HEK293T (cell line): ENCODE data around the gene OR5A2.

ENCODE experiments used
- ARNT ChIP-seq: fragments of 450-650 bp; IDR thresholded peaks from 2 replicates; pipeline ENCODE4 v1.6.1; 2017; ENCODE audit warnings: mild to moderate bottlenecking
- BHLHE40 ChIP-seq: fragments of 450-650 bp; IDR thresholded peaks from 2 replicates; pipeline ENCODE4 v1.6.1; 2016; ENCODE audit warnings: mild to moderate bottlenecking, moderate library complexity, borderline replicate concordance
- CTBP1 ChIP-seq: fragments of 450-650 bp; IDR thresholded peaks from 2 replicates; pipeline ENCODE4 v1.6.1; 2016; ENCODE audit warnings: borderline replicate concordance
- FOXA1 ChIP-seq: fragments of 450-650 bp; IDR thresholded peaks from 2 replicates; pipeline ENCODE4 v1.6.1; 2016; ENCODE audit warnings: mild to moderate bottlenecking
- FOXK2 ChIP-seq: fragments of 450-650 bp; IDR thresholded peaks from 2 replicates; pipeline ENCODE4 v1.6.1; 2016; ENCODE audit warnings: mild to moderate bottlenecking
- HDGF ChIP-seq: fragments of 450-650 bp; IDR thresholded peaks from 2 replicates; pipeline ENCODE4 v1.6.1; 2017; ENCODE audit warnings: antibody characterized with exemption, borderline replicate concordance
- NFRKB ChIP-seq: fragments of 450-650 bp; IDR thresholded peaks from 2 replicates; pipeline ENCODE4 v1.6.1; 2016; ENCODE audit warnings: mild to moderate bottlenecking, moderate library complexity
- TARDBP ChIP-seq: fragments of 450-650 bp; IDR thresholded peaks from 2 replicates; pipeline ENCODE4 v1.6.1; 2016
- ZNF384 ChIP-seq: fragments of 450-650 bp; IDR thresholded peaks from 2 replicates; pipeline ENCODE4 v1.6.1; 2016

- no peak for TF ChIP-seq CTBP1
- TF ChIP-seq BHLHE40: no peak
- no peak for TF ChIP-seq ZNF384
- TF ChIP-seq HDGF: no peak
- TF ChIP-seq FOXK2: no peak
- no peak for TF ChIP-seq ARNT
- TF ChIP-seq FOXA1: no peak
- TF ChIP-seq NFRKB: no peak
- TF ChIP-seq TARDBP: no peak
Observed at GRCh38 chr11:59425131-59425530, 1.1 kb downstream of the OR5A2 start.
